Measurements from ENCODE around the gene BUB1B. TPM values are rescaled to one million over a fixed set of nuclear protein-coding genes. Genes with fewer than 3 reads are reported as not detected.
"Not testable (repeated sequence)": the region's sequence is repeated elsewhere in the genome, so short reads cannot be mapped to it uniquely, and the experiment has no call there.

BUB1B gene
- total RNA-seq, 1 donor from 2014 or later, result 11.9 TPM

DNA sequence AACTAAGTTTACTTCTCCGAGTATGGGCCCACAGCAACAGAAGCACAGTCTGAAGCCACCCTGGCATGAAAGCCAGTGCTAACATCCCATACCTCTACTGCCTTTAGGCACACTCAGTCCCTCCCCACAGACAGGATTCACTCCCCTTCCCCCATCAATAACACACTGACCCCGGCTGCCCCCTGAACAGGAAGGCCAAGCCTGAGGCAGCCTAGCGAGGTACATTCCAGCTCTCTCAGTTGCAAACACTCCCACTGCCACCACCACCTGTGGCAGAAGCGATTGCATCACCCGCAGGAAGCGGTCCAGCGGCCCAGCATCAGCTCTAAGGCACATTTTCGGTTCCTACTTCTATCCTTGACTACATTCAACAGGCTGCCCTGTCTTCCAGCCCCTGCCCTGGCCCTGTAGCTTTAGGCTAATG, 45.2 kb upstream of the BUB1B start:
- DNase-seq (ENCODE audit: low spot score), result no peak
- H3K4me3 Mint-ChIP-seq (ENCODE audit: unreplicated experiment), result no peak overlapping the region
- H3K36me3 Mint-ChIP-seq (ENCODE audit: low read depth, unreplicated experiment), result no peaks in the 10 kb centered on the region
- no peak overlapping the region for H3K27ac Mint-ChIP-seq (ENCODE audit: unreplicated experiment)
- peaks cover 4% of the 10 kb centered on the region for H3K27me3 Mint-ChIP-seq (ENCODE audit: unreplicated experiment)
- TF ChIP-seq, protein P1, sequence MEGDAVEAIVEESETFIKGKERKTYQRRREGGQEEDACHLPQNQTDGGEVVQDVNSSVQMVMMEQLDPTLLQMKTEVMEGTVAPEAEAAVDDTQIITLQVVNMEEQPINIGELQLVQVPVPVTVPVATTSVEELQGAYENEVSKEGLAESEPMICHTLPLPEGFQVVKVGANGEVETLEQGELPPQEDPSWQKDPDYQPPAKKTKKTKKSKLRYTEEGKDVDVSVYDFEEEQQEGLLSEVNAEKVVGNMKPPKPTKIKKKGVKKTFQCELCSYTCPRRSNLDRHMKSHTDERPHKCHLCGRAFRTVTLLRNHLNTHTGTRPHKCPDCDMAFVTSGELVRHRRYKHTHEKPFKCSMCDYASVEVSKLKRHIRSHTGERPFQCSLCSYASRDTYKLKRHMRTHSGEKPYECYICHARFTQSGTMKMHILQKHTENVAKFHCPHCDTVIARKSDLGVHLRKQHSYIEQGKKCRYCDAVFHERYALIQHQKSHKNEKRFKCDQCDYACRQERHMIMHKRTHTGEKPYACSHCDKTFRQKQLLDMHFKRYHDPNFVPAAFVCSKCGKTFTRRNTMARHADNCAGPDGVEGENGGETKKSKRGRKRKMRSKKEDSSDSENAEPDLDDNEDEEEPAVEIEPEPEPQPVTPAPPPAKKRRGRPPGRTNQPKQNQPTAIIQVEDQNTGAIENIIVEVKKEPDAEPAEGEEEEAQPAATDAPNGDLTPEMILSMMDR (IDR thresholded peaks at IDR 0.05; ENCODE audit: unreplicated experiment), result no peak
- no peaks in the 10 kb centered on the region for H3K9me3 Mint-ChIP-seq (ENCODE audit: unreplicated experiment)
- peaks cover 6% of the 10 kb centered on the region for H3K4me1 Mint-ChIP-seq (ENCODE audit: unreplicated experiment)

DNA sequence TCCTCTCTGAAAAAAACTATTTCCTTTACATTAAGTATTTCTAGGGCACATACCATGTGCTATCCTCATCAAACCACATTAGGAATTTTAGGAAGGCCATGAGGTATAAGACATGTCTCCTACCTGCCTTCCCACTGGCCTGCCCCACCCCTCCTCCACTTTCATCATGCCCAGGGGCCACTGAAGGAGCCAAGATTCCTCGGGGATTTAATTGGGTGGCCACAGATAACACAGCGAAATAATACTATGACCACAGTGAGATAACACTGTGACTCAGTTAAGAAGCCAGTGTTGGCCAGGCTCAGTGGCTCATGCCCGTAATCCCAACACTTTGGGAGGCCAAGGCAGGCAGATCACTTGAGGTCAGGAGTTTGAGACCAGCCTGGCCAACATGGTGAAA, 42.4 kb upstream of the BUB1B start:
- DNase-seq (ENCODE audit: low spot score), result no peak
- Mint-ChIP-seq H3K4me3 (ENCODE audit: unreplicated experiment) (no peak overlapping the region), H3K27me3 (ENCODE audit: unreplicated experiment) (peaks cover 4% of the 10 kb centered on the region), H3K27ac (ENCODE audit: unreplicated experiment) (no peak overlapping the region), H3K4me1 (ENCODE audit: unreplicated experiment) (peaks cover 8% of the 10 kb centered on the region), H3K9me3 (ENCODE audit: unreplicated experiment) (no peaks in the 10 kb centered on the region), H3K36me3 (ENCODE audit: low read depth, unreplicated experiment) (no peaks in the 10 kb centered on the region)
- TF ChIP-seq, protein P1 (IDR thresholded peaks at IDR 0.05; ENCODE audit: unreplicated experiment), result no peak

DNA sequence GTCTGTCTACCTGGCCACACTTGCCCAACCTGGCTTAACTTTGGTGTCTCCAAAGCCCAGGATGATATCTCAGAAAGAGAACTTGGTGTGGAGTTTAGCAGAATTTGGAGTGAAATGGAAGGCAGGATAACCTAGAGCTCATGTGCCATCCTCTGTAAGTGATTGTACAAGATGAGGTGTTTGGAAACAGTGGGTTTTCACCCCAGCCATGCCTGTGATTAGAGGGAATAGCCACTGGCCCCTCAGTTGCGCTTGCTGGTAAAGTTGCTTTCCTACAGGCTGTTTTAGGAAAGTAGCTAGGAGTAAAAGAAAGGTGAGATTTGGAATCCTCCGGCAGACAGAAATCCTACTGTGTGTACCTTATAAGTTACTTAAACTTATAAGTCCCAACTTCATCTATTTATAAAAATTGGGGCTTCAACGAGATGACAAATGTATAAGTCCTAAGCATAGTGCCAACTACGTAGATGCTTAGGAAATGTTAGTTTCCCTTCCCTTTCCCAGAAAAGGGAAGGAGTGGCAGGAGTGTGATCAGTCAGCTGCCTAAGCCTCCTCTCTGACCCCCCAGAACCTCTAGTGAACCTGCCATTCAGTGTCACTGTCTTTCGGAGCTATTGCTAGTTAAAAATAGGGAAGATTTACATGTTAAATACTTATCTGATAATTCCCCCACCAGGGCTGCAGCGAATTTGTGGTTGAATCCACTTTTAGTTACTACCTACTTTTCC, 38.8 kb upstream of the BUB1B start:
- DNase-seq (ENCODE audit: low spot score), result no peak
- H3K27me3 Mint-ChIP-seq (ENCODE audit: unreplicated experiment), result no peaks in the 10 kb centered on the region
- TF ChIP-seq, protein P1 (IDR thresholded peaks at IDR 0.05; ENCODE audit: unreplicated experiment), result no peak

DNA sequence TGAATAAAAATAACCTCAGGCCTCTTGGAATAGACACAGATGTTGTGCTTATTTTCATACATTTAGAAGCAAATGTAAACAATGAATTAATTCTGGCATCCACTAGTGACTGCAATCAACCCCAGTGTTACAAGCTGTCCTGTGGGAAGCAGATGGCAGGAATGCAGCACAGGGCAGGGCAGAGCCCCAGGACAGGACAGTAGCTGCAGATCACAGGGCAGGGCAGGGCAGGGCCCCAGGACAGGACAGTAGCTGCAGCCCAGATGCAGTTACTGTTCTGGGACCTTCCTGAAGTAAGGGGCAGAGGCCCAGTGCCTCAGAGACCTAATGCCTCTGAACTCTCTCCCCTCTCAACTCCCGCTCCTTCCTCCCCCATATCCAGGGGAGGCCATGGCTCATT, 37.9 kb upstream of the BUB1B start:
- not testable (repeated sequence) for H3K36me3 Mint-ChIP-seq (ENCODE audit: low read depth, unreplicated experiment); H3K27ac Mint-ChIP-seq (ENCODE audit: unreplicated experiment); DNase-seq (ENCODE audit: low spot score)

More for the DNA sequence above, 38.8 kb upstream of the BUB1B start:
- Mint-ChIP-seq H3K4me3 (ENCODE audit: unreplicated experiment) (no peak overlapping the region), H3K27ac (ENCODE audit: unreplicated experiment) (no peak overlapping the region), H3K4me1 (ENCODE audit: unreplicated experiment) (peaks cover 2% of the 10 kb centered on the region), H3K36me3 (ENCODE audit: low read depth, unreplicated experiment) (no peaks in the 10 kb centered on the region), H3K9me3 (ENCODE audit: unreplicated experiment) (no peaks in the 10 kb centered on the region)

DNA sequence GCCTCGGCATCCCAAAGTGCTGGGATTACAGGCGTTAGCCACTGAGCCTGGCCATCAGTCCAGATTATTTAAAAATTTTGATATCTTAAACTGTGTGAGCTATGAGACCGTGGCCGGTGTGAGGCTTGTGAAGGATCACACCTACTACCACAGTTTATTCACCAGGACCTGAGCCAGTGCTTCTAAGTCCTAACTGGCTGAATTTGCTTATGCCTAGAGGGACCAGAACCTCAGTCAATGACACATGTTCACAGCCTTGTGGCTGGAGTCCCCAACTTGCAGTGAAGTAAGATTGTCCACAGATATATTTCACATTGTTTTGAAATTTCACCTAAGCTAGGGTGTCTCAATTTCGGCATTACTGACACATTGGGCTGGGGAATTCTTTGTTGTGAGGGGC, 37.0 kb upstream of the BUB1B start:
- H3K36me3 Mint-ChIP-seq (ENCODE audit: low read depth, unreplicated experiment); H3K27ac Mint-ChIP-seq (ENCODE audit: unreplicated experiment); H3K27me3 Mint-ChIP-seq (ENCODE audit: unreplicated experiment); H3K4me1 Mint-ChIP-seq (ENCODE audit: unreplicated experiment); H3K9me3 Mint-ChIP-seq (ENCODE audit: unreplicated experiment); H3K4me3 Mint-ChIP-seq (ENCODE audit: unreplicated experiment); DNase-seq (ENCODE audit: low spot score): not testable (repeated sequence)

More for the DNA sequence above, 37.9 kb upstream of the BUB1B start:
- H3K4me1 Mint-ChIP-seq (ENCODE audit: unreplicated experiment); H3K9me3 Mint-ChIP-seq (ENCODE audit: unreplicated experiment); H3K27me3 Mint-ChIP-seq (ENCODE audit: unreplicated experiment); H3K4me3 Mint-ChIP-seq (ENCODE audit: unreplicated experiment): not testable (repeated sequence)

DNA sequence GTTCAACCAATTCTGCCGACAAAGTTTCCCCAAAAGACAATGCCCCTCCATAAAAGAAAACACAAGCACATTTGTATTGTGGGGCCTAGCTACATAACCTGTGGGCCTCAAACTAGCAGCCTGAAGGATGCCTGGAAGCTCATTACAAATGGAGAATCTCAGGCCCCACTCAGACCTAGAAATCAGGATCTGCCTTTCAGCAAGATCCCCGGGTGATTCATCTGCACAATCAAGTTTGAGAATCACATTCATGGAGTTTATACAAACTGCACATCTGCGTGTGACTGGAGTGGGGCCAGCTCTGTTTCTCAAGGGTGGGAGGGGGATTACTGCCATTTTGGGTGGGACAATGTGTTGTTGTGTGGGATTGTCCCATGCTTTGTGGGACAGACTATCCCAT, 36.5 kb upstream of the BUB1B start:
- H3K4me3 Mint-ChIP-seq (ENCODE audit: unreplicated experiment); H3K36me3 Mint-ChIP-seq (ENCODE audit: low read depth, unreplicated experiment); H3K4me1 Mint-ChIP-seq (ENCODE audit: unreplicated experiment); DNase-seq (ENCODE audit: low spot score); H3K27me3 Mint-ChIP-seq (ENCODE audit: unreplicated experiment); H3K9me3 Mint-ChIP-seq (ENCODE audit: unreplicated experiment); H3K27ac Mint-ChIP-seq (ENCODE audit: unreplicated experiment): not testable (repeated sequence)

DNA sequence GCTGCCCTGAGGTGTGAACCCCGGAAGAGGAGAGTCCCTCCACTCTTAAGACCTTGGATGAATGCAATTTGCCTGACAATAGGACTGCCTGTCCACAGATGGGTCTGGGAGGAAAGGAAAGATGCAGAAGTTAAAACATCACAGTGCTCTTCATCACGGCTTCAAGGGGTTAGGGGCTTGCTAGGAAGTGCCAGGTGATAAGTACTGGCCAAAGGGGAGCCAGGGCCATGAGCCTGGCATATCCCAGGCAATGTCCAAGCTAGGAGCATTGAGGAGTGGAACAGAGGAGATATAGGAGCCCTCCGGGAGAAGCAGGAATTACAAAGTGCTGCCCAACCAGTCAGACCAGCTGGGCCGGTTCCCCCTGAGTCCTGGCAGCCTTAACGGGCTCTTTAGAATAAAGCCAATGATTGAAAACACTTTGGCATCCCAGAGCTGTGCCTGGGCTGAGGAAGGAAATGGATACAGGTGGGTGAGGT, 36.0 kb upstream of the BUB1B start:
- H3K4me1 Mint-ChIP-seq (ENCODE audit: unreplicated experiment), result not testable (repeated sequence)

More for the DNA sequence above, 36.0 kb upstream of the BUB1B start:
- not testable (repeated sequence) for H3K36me3 Mint-ChIP-seq (ENCODE audit: low read depth, unreplicated experiment); H3K4me3 Mint-ChIP-seq (ENCODE audit: unreplicated experiment); H3K27me3 Mint-ChIP-seq (ENCODE audit: unreplicated experiment); DNase-seq (ENCODE audit: low spot score); H3K27ac Mint-ChIP-seq (ENCODE audit: unreplicated experiment); H3K9me3 Mint-ChIP-seq (ENCODE audit: unreplicated experiment)

Data from endothelial cell (in vitro differentiated cells).